GM19324 (cell line): ENCODE measurements around the gene HM13.
A peak's percentile ranks its signal among the peaks of the same experiment; 100 is the strongest.
"Not testable (repeated sequence)": the region's sequence is repeated elsewhere in the genome, so short reads cannot be mapped to it uniquely, and the experiment has no call there.

ENCODE experiments used
- ATAC-seq: cut with Tn5 transposase; IDR thresholded peaks from one replicate; pipeline ENCODE4 v1.9.1; 2021; ENCODE audit warnings: mild to moderate bottlenecking, moderate library complexity; ENCODE audit not compliant: unreplicated experiment, low FRiP score

Gene HM13

DNA sequence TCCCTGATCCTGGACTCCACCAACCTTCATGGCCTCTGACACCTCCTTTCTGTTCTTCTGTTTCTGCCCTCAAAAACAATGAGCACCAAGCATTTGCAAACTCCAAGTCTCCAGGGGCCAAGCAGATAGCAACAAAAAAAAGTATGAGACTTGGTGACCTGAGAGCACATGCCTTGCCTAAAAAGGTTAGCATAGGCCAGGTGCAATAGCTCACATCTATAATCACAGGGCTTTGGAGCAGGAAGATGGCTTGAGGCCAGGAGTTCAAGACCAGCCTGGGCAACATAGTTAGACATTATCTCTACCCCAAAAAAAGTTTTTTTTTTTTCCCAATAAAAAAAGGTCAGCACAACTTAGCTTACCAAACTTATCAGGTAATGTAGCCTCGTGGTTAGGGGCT lies 13.7 kb upstream of the HM13 start:
- no peak for ATAC-seq

- peak; percentile 78 for ATAC-seq
Measured at GRCh38 chr20:31502884-31503673, 11.2 kb upstream of the HM13 start.

- no peak for ATAC-seq
Measured at GRCh38 chr20:31505903-31506302, 8.3 kb upstream of the HM13 start.

DNA sequence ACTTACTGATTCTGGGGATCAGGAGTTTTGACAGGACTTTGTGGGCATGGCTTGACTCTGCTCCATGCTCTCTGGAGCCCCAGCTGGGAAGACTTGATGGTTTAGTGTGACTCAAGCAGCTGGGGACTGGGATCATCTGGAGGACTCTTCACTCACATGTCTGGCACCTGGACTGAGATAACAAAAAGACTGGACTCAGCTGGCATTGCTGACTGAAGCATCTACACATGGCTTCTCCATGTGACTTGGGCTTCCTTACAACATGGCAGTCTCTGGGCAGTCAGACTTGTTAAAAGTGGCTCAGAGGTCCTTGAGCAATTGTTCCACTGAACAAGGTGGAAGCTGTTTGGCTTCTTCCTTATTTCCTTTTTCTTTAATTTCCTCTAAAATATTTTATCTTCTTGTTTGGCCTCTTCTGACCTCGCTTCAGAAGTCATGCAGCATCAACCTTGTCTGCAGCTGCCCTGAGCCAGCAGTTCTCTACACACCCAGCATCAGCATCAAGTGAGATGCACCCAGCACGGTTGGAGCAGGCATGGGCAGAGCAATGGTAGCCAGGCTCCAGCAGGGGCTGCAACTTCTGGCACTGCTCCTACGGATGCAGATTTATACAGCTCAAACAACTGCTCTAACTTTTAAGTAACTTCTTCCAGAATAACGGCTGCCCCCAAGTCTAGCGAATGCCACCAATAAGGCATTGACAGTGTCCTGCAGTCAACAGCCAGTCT lies 5.6 kb upstream of the HM13 start:
- no peak for ATAC-seq

DNA sequence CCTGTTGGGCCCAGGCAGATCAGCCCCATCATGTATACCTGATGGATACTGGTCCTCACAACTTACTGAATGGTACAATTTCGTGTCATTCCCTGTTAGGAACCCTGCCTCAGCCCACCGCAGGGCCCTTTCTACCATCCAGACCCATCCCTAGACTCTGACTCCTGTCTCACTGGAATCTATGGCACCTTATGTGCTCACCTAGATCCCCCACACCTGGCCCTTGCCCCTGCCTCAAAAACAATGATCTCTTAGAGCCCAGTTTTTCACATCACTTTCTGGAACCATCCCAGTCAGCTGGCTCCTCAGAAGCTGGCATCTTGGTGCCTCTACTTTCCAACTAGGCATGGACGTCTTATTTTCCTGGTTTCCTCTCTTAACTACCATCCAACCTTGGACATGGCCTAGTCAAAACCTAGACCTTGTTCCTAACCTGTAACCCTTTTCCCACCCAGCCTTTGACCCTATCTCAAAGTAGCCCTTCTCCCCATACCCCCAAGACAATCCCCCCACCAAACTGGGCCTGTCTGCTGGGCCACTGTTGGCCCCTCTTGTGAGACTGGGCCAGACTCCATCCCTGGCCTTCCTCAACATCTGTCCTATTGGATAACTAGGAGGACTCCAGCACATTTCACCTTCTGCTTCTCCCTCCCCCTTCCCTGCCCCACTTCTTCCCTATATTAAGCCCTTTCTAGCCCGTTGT lies 981 bp downstream of the HM13 start:
- ATAC-seq = no peak

GRCh38 chr20:31515775-31516107 lies 1.5 kb downstream of the HM13 start:
- ATAC-seq = no peak

GRCh38 chr20:31516166-31516565 lies 1.9 kb downstream of the HM13 start:
- no peak for ATAC-seq

GRCh38 chr20:31516651-31517050 lies 2.4 kb downstream of the HM13 start:
- ATAC-seq = no peak

GRCh38 chr20:31517373-31517772 lies 3.1 kb downstream of the HM13 start:
- no peak for ATAC-seq

- not testable (repeated sequence) for ATAC-seq
Measured at GRCh38 chr20:31521267-31521666, 7.0 kb downstream of the HM13 start.

DNA sequence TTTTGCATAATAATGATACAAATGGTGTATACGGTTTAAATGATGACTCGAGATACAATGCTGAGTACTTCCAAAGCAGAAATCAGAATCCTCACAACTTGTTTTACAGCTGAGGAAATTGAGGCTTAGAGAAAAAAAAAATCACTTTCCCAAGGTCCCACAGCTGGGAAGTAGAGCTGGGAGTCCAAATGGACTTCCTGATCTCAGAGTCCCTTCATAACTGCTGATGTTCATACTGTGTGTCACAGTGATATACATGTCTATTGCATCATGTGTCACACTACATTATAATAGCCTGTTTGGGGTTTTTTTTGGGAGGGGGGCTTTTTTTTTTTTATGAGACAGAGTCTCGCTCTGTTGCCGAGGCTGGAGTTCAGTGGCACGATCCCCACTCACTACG lies 8.5 kb downstream of the HM13 start:
- ATAC-seq = no peak

- no peak for ATAC-seq
Measured at GRCh38 chr20:31523361-31524283, 9.4 kb downstream of the HM13 start.

GRCh38 chr20:31527266-31527665 lies 13.0 kb downstream of the HM13 start:
- no peak for ATAC-seq

GRCh38 chr20:31535298-31535697 lies 21.1 kb downstream of the HM13 start:
- no peak for ATAC-seq

- no peak for ATAC-seq
Measured at GRCh38 chr20:31536575-31536974, 22.3 kb downstream of the HM13 start.

- ATAC-seq = no peak
Measured at GRCh38 chr20:31537116-31537871, 23.1 kb downstream of the HM13 start.

DNA sequence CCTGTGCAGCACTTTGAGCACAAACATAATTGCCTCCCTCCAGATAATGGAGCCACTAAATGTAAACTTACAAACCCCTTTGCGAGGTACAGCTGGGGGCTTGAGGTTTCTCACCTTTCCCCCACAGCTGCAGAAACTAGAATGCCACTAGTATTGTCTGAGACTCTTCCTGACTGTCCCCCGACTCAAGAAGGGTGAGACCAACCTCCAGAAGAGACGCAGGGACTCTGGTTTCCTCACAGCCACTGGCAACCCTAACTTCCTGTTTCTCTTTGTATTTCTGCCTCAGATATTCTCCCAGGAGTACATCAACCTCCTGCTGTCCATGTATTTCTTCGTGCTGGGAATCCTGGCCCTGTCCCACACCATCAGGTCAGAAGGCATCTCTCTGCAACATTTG lies 23.6 kb downstream of the HM13 start:
- ATAC-seq = no peak

DNA sequence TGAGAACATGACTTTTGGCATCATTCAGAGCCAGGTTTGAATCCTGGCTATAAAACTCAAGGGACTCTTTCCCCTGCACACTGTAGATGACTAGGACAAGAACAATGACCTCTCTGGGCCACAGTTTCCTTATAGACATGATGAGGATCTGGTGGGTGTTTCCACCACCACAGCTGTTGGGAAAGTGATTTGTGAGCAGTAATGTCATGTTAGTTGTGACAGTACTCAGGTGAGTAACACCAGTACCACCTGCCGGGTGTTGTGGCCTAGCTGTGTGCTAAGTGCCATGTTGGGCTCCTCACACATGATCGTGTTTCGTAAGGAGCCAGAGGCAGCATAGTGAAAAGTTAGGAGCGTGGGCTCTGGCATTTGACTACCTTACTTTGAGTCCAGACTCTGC lies 24.1 kb downstream of the HM13 start:
- no peak for ATAC-seq

GRCh38 chr20:31539636-31540035 lies 25.4 kb downstream of the HM13 start:
- ATAC-seq = not testable (repeated sequence)

DNA sequence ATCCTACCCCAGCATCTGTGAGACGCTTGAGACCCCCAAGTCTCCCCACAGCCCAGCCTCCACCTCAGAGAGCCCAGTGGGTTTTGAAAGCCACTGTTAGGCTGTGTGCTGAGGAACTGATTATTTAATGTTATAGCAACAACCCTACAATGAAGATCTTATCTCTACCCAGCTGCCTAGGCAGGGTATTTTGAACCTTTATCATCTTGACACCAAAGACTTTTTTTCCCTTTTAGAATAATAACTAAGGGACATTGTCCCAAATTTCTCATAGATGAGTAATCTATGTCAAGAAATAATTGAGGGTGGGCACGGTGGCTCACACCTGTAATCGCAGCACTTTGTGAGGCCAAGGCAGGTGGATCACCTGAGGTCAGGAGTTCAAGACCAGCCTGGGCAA lies 26.2 kb downstream of the HM13 start:
- ATAC-seq = no peak
